ENCODE results near the gene NRG2.

NRG2 gene

DNA sequence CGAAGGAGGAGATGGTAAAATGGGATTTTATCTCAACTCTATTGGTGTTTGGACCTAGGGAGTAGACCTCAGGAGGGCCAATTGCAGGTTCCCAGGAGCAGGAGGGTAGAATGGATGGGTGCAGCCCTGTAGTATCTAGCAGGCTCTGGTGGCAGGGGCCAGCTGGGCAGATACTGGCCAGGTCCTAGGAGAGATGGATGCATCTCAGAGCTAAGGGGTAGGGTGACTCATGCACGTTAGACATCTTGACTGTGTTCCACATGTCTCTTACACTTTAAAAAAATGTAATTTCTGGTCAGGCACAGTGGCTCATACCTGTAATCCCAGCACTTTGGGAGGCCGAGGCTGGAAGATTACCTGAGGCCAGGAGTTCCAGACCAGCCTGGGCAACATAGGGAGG lies 225.1 kb downstream of the NRG2 start:
- no peak for DNase-seq

DNA sequence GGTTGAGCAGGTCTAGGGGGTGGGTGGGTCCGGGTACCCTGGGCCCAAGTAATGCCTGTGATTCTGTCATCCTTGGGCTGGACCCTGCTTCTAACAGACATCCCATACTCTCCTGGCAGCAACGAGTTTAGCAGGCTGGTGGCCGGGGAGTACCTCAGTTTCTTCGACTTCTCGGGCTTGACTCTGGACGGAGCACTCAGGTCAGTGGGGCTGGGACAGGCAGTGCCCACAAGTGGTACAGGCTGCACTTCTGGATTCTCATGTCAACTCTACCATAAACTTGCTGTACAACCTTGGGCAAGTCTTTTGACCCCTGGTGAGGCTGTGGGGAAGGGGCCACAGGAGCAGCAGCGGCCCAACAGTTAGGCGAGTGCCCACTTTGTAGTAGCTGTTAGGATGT lies 225.7 kb downstream of the NRG2 start:
- DNase-seq = no peak

DNA sequence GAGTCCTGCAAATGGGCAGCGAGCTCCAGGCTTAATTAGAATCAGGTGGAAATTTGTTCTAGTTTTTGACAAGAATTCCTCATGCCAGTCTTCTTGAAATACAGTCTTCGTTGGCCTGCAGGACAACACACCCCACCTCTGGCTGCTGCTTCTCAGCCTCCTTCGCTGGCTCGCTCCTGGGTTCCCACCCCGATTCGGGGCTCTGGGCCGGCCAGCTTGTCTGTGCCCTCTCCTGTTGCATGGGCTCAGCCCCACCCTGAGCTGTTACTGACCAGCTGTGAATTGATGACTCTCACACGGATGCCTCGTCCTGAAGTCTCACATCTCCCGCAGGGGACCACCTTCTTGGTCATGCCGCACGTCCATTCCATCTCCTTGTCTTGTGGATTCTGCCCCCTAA lies 226.5 kb downstream of the NRG2 start:
- DNase-seq = no peak

DNA sequence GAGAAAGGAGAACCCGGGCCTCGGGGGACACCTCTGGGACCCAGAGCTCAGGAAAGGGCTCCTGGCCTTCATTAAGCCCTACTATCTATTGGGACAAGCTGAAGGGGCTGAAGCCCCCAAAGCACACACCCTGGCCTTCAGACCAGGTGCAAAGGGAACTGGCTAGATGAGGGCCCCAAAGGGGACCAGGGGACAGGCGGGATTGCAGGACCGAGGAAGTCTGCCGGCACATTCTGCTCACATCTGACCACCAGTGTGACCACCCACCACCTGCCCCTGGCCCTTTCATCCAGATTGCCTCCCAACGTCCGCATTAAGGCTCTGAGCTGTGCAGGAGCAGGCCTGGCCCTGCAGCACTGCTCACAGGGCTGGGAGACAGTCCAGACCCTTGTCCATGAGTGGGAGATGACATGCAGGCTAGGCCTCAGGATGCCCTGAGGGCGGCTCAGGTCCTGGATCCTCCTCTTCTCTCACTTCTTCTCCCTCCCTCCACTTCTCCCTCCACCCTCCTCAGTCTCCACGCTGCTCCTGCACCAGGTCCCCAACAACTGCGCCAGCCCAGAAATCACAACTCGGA lies 228.3 kb downstream of the NRG2 start:
- DNase-seq = no peak

DNA sequence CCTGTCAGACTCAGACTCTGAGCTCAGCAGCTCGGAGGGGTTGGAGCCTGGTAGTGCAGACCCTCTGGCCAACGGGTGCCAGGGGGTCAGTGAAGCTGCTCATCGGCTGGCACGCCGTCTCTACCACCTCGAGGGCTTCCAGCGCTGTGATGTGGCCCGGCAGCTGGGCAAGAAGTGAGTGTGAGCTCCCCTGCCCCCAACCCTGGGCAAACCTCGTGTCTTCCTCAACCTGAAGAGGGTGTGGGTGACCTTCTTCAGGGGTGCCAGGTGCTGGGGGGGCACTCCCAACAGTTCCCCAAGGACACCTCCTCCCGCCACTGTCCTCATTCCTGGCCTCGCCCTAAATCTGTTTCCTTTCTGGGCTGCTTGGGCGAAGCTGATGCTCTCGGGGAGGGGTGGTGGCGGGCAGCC lies 228.9 kb downstream of the NRG2 start:
- DNase-seq = no peak

DNA sequence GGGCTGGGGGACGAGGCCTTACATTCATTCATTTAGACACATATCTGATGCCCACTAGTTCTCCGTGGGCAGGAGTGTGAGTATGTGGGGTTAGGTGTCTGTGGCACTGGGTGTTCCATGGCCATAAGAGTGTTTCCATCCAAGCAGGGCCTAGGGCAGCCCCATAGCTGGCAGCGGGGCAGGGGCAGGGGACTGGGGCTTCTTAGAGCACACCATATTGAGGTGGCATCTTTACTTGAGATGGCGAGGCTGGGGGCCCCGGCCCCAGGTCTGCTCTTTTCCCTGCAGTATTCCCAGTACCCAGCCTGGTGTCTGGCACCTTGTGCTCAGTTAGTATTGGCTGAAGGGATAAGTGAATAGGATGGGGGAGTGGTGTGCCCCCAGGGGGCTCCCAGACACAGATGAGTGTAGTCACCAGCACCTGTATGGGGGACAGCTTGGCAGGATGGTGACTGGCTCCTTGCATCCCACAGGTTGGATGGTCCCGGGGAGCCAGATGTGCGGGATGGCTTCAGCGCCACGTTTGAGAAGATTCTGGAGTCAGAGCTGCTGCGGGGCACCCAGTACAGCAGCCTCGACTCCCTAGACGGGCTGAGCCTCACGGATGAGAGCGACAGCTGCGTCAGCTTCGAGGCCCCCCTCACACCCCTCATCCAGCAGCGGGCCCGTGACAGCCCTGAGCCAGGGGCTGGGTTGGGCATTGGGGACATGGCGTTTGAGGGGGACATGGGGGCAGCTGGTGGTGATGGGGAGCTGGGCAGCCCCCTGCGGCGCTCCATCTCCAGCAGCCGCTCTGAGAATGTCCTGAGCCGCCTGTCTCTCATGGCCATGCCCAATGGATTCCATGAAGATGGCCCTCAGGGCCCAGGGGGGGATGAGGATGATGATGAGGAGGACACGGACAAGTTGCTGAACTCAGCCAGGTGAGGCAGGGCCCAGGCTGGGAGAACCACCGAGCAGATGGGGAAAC lies 230.0 kb downstream of the NRG2 start:
- no peak for DNase-seq

DNA sequence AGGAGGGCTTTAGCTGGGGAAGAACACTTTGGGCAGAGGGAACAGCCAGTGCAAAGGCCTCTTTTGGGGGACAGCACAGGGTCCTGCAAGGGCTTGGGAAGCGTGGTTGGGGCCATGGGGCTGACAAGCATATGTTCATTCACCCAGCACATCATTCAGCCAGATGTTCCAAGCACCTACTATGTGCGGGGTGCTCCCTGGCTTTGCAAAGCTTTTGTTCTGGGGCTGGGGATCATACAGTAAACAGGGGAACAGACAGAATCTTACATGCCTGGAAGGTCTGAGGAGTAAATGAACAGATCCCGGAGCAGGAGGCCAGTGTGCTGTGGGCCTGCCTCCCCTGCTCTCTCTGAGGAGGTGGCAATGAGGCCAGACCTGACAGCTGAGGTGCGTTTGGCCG lies 230.8 kb downstream of the NRG2 start:
- DNase-seq = no peak

DNA sequence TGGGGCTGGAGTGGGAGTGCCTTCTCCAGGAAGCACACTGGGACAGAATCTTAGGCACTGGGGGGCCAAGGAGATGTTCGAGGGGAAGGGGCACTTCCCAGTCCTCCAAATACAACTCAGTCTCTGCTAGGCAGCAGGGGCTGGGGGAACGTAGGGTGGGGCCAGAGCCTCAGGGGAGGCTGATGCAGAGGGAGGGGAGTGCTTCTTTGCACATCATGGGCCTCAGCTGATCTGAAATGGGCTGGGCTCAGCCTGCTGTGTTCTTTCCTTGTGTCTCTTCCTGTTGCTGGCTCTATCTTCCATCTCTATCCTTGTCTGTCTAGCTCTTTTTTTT lies 231.9 kb downstream of the NRG2 start:
- DNase-seq = no peak

DNA sequence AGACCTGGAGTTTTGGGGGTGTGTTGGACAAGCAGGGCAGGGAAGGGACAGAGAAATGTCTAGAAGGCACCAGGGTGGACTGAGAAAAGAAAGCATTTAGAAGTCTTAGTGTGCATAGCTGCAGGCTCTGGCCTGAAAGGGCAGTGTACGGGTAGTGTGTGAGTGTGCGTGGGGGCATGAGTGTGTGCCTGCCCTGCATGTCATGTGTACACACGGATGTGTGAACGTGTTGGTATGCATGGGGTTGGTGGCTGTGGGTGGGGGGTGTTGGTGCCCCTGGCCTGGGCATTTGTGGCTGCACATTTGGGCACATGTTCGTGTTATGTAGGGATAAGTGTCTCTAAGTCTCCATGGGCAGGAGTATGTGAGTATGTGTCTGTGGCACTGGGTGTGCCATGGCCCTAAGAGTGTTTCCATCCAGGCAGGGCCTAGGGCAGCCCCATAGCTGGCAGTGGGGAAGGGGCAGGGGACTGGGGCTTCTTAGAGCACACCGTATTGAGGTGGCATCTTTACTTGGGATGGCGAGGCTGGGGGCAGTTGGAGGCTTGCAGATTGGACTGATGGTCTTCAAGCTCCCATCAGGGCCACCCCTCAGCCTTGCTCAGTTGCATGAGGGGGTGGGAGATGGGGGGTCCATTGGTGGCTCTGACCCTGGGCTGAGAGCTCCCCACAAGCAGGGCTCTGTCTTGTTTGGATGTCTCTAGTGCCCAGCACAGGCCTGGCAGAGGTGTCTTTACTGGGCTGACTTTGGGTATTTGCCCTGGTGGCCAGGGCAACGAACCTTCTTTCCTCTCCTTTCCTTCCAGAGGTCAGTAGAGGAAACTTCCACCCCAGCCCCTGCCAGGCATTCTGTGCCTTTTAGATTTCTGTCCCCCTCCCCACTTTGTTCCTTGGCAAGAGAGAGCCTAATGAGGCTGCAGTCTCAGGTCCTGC lies 232.5 kb downstream of the NRG2 start:
- DNase-seq = peak in 16 of 56 donors; percentile 8 to 46 (median 25)

DNA sequence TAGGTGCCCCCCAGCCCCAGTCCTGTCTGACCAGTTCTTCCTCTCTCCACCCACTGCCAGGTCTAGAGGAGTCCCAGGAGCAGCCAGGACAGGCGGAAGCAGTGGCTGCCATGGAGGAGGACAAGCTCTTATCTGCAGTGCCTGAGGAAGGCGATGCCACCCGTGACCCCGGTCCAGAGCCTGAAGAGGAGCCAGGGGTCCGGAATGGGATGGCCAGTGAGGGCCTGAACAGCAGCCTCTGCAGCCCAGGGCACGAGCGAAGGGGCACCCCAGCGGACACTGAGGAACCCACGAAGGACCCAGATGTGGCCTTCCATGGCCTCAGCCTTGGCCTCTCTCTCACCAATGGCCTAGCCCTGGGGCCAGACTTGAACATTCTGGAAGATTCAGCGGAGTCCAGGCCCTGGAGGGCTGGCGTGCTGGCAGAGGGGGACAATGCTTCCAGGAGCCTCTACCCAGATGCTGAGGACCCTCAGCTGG lies 233.7 kb downstream of the NRG2 start:
- no peak for DNase-seq

DNA sequence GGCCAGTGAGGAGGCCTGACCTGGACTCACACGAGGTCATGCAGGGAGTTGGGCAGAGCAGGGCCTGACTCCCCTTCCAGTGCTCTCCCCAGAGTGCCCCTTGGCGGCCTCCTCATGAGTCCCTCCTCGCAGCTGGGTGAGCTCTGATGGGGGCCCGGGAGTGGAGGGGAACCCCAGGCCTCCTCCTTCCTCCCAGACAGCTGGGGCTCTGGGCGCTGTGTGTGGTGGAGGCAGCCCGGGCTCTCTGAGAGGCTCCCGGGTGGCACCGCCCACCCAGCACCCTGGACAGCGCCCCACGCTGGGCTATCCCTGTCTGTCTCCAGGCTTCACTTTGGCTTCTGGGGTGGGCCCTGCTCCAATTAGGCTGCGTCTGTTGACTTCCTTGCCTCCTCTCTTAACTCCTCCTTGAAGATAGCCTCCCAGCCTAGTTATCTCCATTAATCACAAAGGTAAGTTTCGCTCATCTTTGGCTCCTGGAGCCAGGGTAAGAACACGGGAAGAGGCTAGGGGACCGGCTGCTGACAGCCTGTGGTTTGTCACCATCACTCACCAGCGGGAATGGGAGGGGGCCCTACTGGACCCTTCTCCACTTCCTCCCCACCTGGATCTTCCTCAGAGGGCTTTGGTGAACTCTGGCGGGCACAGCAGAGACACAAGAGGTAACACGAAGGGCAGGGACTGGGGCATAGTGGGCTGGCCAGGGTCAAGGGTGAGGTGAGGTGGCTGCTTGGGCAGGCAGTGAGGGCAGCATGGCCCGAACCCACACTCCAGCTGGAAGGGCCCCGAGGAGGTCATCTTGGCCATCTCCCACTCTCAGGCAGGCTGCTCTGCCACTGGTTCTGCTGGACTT lies 234.4 kb downstream of the NRG2 start:
- no peak for DNase-seq

DNA sequence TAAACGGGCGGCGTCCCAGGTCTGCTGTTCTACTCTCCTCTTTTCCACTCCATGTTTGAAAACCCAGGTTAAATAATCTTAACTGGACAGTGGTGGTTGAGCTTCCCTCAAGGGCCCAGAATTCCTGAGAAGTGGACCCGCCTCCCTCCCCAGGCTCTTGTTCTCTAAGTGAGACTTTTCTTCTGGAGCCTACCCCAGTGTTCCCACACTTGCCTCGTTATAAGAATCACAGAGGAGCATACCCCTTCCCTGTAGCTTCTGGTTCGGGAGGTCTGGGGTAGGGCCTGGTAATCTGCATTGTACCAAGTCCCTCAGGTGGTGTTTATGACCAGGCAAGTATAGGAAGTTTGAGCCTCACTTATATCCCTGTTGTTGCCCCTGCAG lies 235.5 kb downstream of the NRG2 start:
- no peak for DNase-seq

DNA sequence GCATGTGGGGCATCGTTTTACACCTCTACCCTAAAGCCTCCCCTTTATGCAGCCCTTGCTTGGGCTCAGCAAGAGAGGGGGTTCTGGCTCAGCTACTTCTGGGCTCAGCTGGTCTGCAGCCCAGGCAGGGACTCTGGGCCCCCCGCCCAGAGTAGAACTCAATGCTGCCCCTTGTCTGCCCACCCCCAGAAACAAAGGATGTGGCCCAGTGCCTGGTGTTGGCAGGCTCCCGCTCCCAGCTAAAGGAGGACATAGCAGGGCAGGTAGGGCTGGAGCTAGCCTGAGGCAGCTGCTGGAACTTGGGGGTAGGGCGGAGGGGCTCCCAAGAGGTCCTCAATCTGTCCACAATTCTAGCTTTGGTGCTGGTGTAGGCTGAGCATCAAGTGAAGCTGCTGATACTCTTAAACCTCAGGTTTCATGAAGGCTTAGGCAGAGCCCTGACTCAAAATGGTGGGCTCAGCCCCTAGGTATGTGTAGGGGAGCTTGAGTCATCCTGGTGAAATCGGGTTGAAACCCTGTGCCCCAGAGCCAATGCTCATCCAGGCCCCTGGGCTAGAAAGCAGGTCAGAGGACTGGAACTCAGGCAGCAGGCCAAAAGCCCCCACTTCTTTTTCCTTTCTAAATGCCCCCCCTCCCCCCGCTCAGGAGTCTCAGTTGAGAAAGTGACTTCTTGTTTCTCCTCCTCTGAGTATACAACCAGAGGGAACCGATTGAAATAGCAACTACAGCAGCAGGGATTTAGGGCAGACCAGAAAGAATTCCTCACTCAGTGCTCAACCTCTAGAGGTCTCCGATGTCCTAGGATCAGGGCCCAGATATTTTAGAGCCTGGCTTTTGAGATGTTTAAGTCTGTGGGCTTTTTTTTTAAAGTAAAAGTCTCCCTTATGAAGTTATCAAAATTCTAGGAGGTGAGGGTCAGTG lies 236.1 kb downstream of the NRG2 start:
- peak in 48 of 56 donors; percentile 16 to 85 (median 53) for DNase-seq

DNA sequence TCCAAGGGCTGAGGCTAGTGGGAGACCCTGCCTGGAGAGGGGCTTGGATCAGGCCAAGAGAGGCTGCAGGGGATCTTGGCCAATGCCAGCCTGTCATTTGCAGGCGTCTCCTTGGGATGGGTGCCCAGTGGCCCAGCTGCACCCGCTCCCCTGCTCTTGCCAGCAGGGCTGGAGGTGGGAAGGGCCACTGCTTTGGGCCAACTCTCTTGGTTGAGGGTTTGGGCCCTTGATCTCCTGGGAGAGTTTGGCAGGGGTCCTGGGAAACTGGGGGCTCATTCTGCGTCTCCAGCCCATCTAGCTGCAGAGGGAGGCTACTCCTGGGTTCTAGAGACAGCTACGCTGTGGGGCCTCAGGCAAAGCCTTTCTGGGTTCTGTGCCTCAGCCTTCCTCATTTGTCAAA lies 237.0 kb downstream of the NRG2 start:
- peak in 51 of 56 donors; percentile 12 to 87 (median 58) for DNase-seq

DNA sequence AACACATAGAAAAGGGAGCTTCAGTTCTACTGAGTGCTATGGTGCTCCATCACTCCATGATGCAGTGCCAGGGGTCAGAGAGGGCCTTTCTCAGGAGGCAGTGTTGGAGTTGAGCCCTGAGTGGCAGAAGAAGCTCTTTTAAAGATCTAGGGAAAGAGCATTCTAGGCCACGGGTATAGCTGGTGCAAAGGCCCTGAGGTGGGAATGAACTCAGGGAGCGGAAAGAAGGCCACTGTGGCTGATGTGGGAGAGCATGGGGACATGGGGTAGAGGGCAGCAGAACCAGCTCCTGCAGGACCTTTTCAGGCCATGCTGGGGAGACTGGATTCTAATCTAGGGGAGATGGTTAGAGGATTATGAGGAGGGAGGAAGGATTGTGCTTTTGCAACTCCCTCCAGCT lies 237.6 kb downstream of the NRG2 start:
- DNase-seq = no peak

DNA sequence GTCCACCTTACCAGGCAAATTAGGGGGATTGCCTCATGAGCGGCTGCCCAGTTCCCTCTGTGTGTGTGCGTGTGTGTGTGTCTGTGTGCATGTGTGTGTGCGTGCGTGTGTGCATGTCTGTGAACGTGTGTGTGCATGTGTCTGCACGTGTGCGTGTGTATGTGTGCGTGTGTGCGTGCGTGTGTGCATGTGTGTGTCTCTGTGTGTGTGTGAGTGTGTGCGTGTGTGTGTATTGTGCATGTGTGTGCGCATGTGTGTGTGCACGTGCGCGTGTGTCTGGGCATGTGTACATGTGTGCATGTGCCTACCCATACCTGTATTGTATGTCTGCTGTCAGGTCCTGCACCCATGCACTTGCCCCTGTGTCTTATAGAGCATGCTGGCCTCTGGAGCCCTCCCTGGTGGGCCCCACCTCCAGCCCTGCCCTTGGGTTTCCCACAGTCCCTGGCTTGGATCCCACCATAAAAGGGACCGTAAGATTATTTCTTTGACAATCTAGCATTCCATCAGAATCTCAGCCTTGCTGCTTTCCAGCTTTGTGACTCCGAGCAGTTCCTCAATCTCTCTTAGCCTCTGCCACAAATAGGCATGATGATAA lies 238.2 kb downstream of the NRG2 start:
- DNase-seq = no peak

DNA sequence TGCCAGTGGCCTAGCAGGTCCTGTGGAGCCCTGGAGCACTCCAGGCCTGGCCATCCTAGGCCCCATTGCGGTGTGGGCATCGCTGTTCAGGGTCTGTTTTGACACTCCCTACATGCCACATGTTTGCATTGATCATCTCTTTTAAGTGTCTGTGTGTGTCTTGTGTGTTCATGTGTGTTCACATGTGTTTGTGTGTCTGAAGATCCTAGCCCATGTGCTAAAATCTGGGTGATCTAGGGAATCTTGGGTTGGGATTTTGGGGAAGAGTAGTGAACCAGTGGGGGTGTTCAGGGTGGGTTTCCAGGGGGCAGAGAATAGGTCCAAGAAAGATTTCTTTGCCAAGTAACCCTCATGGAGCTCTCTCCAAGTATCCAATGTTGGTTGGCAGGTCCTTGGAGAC lies 239.1 kb downstream of the NRG2 start:
- no peak for DNase-seq

DNA sequence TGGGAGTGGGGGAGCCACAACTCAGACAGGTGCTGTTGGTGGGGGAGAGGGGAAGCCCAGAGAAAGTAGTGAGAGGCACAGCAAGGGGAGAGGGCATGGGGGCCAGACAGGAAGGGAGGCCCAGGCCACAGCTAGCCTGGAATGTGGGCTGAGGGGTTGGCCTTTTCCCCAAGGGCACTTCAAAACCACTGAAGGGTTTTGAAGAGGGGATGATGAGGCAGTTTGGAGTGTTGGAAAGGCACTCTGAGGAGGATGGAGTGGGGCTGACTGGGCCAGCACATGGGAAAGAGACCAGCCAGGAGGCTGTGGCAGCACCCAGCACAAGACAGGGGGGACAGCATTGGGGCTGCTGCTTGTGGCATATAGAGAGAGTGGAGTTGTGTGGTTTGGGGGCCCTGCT lies 243.7 kb downstream of the NRG2 start:
- no peak for DNase-seq

DNA sequence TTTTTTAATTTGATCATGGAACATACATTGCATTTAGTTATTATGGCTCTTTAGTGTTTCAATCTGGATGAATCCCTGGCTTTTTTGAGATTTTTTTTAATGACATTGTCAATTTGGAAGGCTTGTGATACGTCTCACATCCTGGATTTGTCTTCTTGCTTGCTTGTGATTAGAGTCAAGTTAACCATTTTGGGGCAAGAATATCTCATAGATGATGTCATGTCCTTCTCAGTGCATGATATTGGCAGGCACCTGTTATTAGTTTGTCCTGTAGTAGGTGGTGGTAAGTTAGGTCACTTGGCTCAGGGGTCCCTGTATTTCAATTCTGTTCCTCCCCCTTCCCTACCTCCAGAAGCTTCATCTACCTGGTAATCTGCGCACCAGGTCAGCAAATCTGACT lies 244.2 kb downstream of the NRG2 start:
- DNase-seq = no peak
